ENCODE results near the gene HIBADH. TPM values are rescaled to one million over a fixed set of nuclear protein-coding genes. Genes with fewer than 3 reads are reported as not detected.

Gene HIBADH
- total and polyA plus RNA-seq, 9 of the 15 experiments (the other 6 are each of a cell fraction or from before 2014, with no cell fraction given) = 10.7 to 67.8 (median 36.9) TPM

DNA sequence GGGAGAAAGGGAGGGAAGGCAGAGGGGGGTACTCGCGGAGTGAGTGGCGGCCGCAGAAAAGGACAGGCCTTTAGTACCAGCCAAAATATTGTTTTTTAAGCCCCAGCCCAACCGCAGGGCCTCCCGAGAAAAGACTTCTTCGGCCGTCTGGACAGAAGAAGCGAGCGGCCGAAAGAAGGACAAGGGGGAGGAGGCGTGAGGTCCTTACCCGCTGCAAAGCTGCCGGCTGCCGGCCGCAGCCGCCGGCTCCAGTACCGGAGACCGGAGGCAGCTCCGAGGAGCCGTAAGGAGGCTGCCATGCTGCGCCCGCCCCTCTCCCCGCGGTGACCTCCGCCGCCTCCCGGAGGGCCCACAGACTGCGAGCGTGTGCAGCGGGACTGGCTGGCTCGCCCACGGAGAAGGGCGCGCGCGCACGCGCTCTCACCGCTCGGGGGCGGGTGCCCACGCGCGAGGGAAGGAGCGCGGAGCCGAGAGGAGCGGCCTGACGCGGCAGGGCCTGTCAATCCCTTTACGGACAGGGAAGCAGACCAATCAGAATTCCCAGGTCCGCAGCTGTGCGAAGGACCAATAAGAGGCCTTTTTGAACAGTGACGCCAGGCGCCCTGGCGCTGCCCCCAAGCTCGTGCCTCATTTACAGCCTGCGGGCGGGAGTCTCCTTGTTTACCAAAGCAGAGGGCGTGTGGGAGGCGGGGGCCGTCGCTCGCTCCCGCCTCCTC lies at the start of gene HIBADH (continued):
- TF ChIP-seq, protein P1, sequence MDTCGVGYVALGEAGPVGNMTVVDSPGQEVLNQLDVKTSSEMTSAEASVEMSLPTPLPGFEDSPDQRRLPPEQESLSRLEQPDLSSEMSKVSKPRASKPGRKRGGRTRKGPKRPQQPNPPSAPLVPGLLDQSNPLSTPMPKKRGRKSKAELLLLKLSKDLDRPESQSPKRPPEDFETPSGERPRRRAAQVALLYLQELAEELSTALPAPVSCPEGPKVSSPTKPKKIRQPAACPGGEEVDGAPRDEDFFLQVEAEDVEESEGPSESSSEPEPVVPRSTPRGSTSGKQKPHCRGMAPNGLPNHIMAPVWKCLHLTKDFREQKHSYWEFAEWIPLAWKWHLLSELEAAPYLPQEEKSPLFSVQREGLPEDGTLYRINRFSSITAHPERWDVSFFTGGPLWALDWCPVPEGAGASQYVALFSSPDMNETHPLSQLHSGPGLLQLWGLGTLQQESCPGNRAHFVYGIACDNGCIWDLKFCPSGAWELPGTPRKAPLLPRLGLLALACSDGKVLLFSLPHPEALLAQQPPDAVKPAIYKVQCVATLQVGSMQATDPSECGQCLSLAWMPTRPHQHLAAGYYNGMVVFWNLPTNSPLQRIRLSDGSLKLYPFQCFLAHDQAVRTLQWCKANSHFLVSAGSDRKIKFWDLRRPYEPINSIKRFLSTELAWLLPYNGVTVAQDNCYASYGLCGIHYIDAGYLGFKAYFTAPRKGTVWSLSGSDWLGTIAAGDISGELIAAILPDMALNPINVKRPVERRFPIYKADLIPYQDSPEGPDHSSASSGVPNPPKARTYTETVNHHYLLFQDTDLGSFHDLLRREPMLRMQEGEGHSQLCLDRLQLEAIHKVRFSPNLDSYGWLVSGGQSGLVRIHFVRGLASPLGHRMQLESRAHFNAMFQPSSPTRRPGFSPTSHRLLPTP (IDR thresholded peaks at IDR 0.05; ENCODE audit: borderline replicate concordance, extremely low read depth, insufficient read length) = no peak
- TF ChIP-seq MTA1 (IDR thresholded peaks at IDR 0.05; ENCODE audit: borderline replicate concordance) = peak; percentile 79
- no peak for TF ChIP-seq ZNF79 (CRISPR knock-in tag; IDR thresholded peaks at IDR 0.05; ENCODE audit: low read depth)
- TF ChIP-seq, protein P2, sequence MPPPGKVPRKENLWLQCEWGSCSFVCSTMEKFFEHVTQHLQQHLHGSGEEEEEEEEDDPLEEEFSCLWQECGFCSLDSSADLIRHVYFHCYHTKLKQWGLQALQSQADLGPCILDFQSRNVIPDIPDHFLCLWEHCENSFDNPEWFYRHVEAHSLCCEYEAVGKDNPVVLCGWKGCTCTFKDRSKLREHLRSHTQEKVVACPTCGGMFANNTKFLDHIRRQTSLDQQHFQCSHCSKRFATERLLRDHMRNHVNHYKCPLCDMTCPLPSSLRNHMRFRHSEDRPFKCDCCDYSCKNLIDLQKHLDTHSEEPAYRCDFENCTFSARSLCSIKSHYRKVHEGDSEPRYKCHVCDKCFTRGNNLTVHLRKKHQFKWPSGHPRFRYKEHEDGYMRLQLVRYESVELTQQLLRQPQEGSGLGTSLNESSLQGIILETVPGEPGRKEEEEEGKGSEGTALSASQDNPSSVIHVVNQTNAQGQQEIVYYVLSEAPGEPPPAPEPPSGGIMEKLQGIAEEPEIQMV (tag; conservative IDR thresholded peaks at IDR 0.05; ENCODE audit: low read depth) = no peak
- TF ChIP-seq JUN (IDR thresholded peaks at IDR 0.05; ENCODE audit: borderline replicate concordance, low read depth, low read length) = peak; percentile 59; the same call in 1 of the 2 replicates
- no peak for TF ChIP-seq JUN (CRISPR knock-in tag; IDR thresholded peaks at IDR 0.05; ENCODE audit: borderline replicate concordance)
- TF ChIP-seq ZNF263 (CRISPR knock-in tag; IDR thresholded peaks at IDR 0.05; ENCODE audit: borderline replicate concordance) = 0 out of 2 replicates have a peak, but pooled peaks have one; percentile 8
- peak; percentile 65; the same call in 1 of the 2 replicates for TF ChIP-seq ESRRA (IDR thresholded peaks at IDR 0.05; ENCODE audit: borderline replicate concordance, low read depth)
- TF ChIP-seq FOXA1 (IDR thresholded peaks at IDR 0.05; ENCODE audit: borderline replicate concordance) = peak; percentile 76; the same call in 1 of the 2 replicates
- TF ChIP-seq, protein P3, sequence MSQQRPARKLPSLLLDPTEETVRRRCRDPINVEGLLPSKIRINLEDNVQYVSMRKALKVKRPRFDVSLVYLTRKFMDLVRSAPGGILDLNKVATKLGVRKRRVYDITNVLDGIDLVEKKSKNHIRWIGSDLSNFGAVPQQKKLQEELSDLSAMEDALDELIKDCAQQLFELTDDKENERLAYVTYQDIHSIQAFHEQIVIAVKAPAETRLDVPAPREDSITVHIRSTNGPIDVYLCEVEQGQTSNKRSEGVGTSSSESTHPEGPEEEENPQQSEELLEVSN (IDR thresholded peaks at IDR 0.05; ENCODE audit: borderline replicate concordance in 1 of 2, extremely low read depth in 1 of 2, insufficient read depth in 1 of 2, insufficient read length in 1 of 2, low read depth in 1 of 2, low read length in 1 of 2, poor library complexity in 1 of 2, severe bottlenecking in 1 of 2) = peak; percentile 79 to 87
- TF ChIP-seq KLF13 (tag; IDR thresholded peaks at IDR 0.05; ENCODE audit: borderline replicate concordance, low read depth) = peak; percentile 40; the same call in 1 of the 2 replicates
- 0 out of 2 replicates have a peak, but pooled peaks have one; percentile 29 for TF ChIP-seq TGIF2 (CRISPR knock-in tag; IDR thresholded peaks at IDR 0.05)
- TF ChIP-seq EP400 (IDR thresholded peaks at IDR 0.05) = peak; percentile 72
- peak; percentile 58 for TF ChIP-seq JUND (IDR thresholded peaks at IDR 0.05; ENCODE audit: borderline replicate concordance, low read depth, low read length)
- no peak; the same call in 2 of the 3 replicates for TF ChIP-seq JUND (tag; IDR thresholded peaks at IDR 0.05; ENCODE audit: borderline replicate concordance, low read depth, low read length)
- TF ChIP-seq MTA3 (IDR thresholded peaks at IDR 0.05; ENCODE audit: borderline replicate concordance) = peak; percentile 96
- TF ChIP-seq RB1 (IDR thresholded peaks at IDR 0.05; ENCODE audit: low read depth) = peak; percentile 75; the same call in 1 of the 2 replicates
- TF ChIP-seq MBD2 (IDR thresholded peaks at IDR 0.05; ENCODE audit: borderline replicate concordance, low read depth) = peak; percentile 82
- peak; percentile 75; the same call in 1 of the 2 replicates for TF ChIP-seq KLF1 (tag; IDR thresholded peaks at IDR 0.05)
- TF ChIP-seq SIN3A (IDR thresholded peaks at IDR 0.05; ENCODE audit: borderline replicate concordance in 2 of 2, control insufficient read depth in 1 of 2, low read depth in 2 of 2, low read length in 2 of 2) = peak; percentile 43 to 74; a peak in 2 of 4 replicates
